SIG-M5 treated with dmso at 0.1 percent for 504 hours (cell line): ENCODE data around the gene LRP5.
"Not testable (repeated sequence)": the region's sequence is repeated elsewhere in the genome, so short reads cannot be mapped to it uniquely, and the experiment has no call there.

ENCODE experiments used
- DNase-seq: peaks from one replicate; lab custom pipeline; 2025; ENCODE audit not compliant: unreplicated experiment; lab: John Stamatoyannopoulos, UW

The LRP5 gene

GRCh38 chr11:68328374-68329091 is 16.1 kb downstream of the LRP5 start:
- DNase-seq = no peak

GRCh38 chr11:68329536-68329935 is 17.1 kb downstream of the LRP5 start:
- no peak for DNase-seq

GRCh38 chr11:68329978-68330699 is 17.7 kb downstream of the LRP5 start:
- DNase-seq = no peak

GRCh38 chr11:68330700-68331337 is 18.4 kb downstream of the LRP5 start:
- DNase-seq = no peak

GRCh38 chr11:68331338-68331947 is 19.1 kb downstream of the LRP5 start:
- no peak for DNase-seq

- DNase-seq = no peak
These were observed 19.8 kb downstream of the LRP5 start for GRCh38 chr11:68332186-68332585.

- DNase-seq = no peak
These were observed 20.8 kb downstream of the LRP5 start for GRCh38 chr11:68333173-68333572.

- DNase-seq = no peak
These were observed 22.5 kb downstream of the LRP5 start for GRCh38 chr11:68334923-68335322.

- DNase-seq = no peak
These were observed 23.3 kb downstream of the LRP5 start for GRCh38 chr11:68335683-68336082.

GRCh38 chr11:68336716-68337115 is 24.3 kb downstream of the LRP5 start:
- DNase-seq = no peak

GRCh38 chr11:68337399-68337835 is 25.0 kb downstream of the LRP5 start:
- peak; percentile 35 for DNase-seq

- no peak for DNase-seq
These were observed 25.8 kb downstream of the LRP5 start for GRCh38 chr11:68338051-68338780.

GRCh38 chr11:68340003-68340767 is 27.8 kb downstream of the LRP5 start:
- DNase-seq = no peak

GRCh38 chr11:68340784-68341556 is 28.6 kb downstream of the LRP5 start:
- no peak for DNase-seq

GRCh38 chr11:68341557-68342458 is 29.4 kb downstream of the LRP5 start:
- no peak for DNase-seq

GRCh38 chr11:68342459-68343158 is 30.2 kb downstream of the LRP5 start:
- DNase-seq = peak; percentile 39

GRCh38 chr11:68343761-68344256 is 31.4 kb downstream of the LRP5 start:
- no peak for DNase-seq

GRCh38 chr11:68344821-68345220 is 32.4 kb downstream of the LRP5 start:
- DNase-seq = not testable (repeated sequence)
